ENCODE results near the gene CD81. TPM values are rescaled to one million over a fixed set of nuclear protein-coding genes. Genes with fewer than 3 reads are reported as not detected.

CD81 gene
- total and polyA plus RNA-seq, 4 donors, result 412 to 708 (median 642) TPM

- 0 to 1% methylated on average over 49 to 55 of the region's 55 CpGs for WGBS, 2 donors
- H3K9ac ChIP-seq (ENCODE audit: insufficient read depth in 1 of 2, low read length in 2 of 2), result peak overlapping the region; percentile 90 to 94
- peaks cover 10 to 49% (median 19%) of the 10 kb centered on the region in 4 donors for H3K36me3 ChIP-seq (ENCODE audit: control insufficient read depth in 4 of 4, insufficient read depth in 4 of 4, low read length in 4 of 4)
- TF ChIP-seq CTCF (IDR thresholded peaks at IDR 0.05; ENCODE audit: control extremely low read depth, extremely low read depth), result no peak
- peak; percentile 0 for ATAC-seq (ENCODE audit: insufficient read depth, low FRiP score)
- no peak for DNase-seq
- peak overlapping the region; percentile 96 for H3K4me3 ChIP-seq
- H3K4me1 ChIP-seq (ENCODE audit: control insufficient read depth in 5 of 5, insufficient read depth in 5 of 5, low read length in 5 of 5), result peaks cover 3 to 28% (median 11%) of the 10 kb centered on the region in 5 donors
- no peaks in the 10 kb centered on the region for H3K27me3 ChIP-seq (ENCODE audit: control insufficient read depth in 3 of 3, insufficient read depth in 3 of 3, low read length in 2 of 3)
- H3K27ac ChIP-seq (ENCODE audit: low read depth in 1 of 2, low read length in 1 of 2), result peak overlapping the region; percentile 66 to 92
- no peaks in the 10 kb centered on the region for H3K9me3 ChIP-seq (ENCODE audit: control insufficient read depth in 4 of 4, insufficient read depth in 3 of 4, low read length in 3 of 4)
Measured at GRCh38 chr11:2400762-2401435, 23.8 kb downstream of the CD81 start.

GRCh38 chr11:2401436-2401984 is 24.4 kb downstream of the CD81 start:
- ATAC-seq (ENCODE audit: insufficient read depth, low FRiP score), result no peak
- H3K4me1 ChIP-seq (ENCODE audit: control insufficient read depth in 5 of 5, insufficient read depth in 5 of 5, low read length in 5 of 5), result peaks cover 3 to 28% (median 11%) of the 10 kb centered on the region in 5 donors

GRCh38 chr11:2402106-2402505 is 25.0 kb downstream of the CD81 start:
- ATAC-seq (ENCODE audit: insufficient read depth, low FRiP score), result no peak
- Histone ChIP-seq H3K4me3 (no peak overlapping the region), H3K9ac (ENCODE audit: insufficient read depth in 1 of 2, low read length in 2 of 2) (no peak overlapping the region)

More at GRCh38 chr11:2401436-2401984, 24.4 kb downstream of the CD81 start:
- Histone ChIP-seq H3K27me3 (ENCODE audit: control insufficient read depth in 3 of 3, insufficient read depth in 3 of 3, low read length in 2 of 3) (no peaks in the 10 kb centered on the region), H3K36me3 (ENCODE audit: control insufficient read depth in 4 of 4, insufficient read depth in 4 of 4, low read length in 4 of 4) (peaks cover 4 to 43% (median 19%) of the 10 kb centered on the region in 4 donors), H3K4me3 (peak overlapping the region; percentile 96), H3K27ac (ENCODE audit: low read depth in 1 of 2, low read length in 1 of 2) (peak overlapping the region in 1 of 2 donors; percentile 92), H3K9me3 (ENCODE audit: control insufficient read depth in 4 of 4, insufficient read depth in 3 of 4, low read length in 3 of 4) (no peaks in the 10 kb centered on the region), H3K9ac (ENCODE audit: insufficient read depth in 1 of 2, low read length in 2 of 2) (peak overlapping the region; percentile 90 to 94)
- 40 to 48% methylated on average over 12 of the region's 12 CpGs for WGBS, 2 donors
- TF ChIP-seq CTCF (IDR thresholded peaks at IDR 0.05; ENCODE audit: control extremely low read depth, extremely low read depth), result no peak
- DNase-seq, result no peak

More at GRCh38 chr11:2402106-2402505, 25.0 kb downstream of the CD81 start:
- no peak for TF ChIP-seq CTCF (IDR thresholded peaks at IDR 0.05; ENCODE audit: control extremely low read depth, extremely low read depth)
- Histone ChIP-seq H3K36me3 (ENCODE audit: control insufficient read depth in 4 of 4, insufficient read depth in 4 of 4, low read length in 4 of 4) (peaks cover 0 to 37% (median 16%) of the 10 kb centered on the region in 4 donors), H3K27me3 (ENCODE audit: control insufficient read depth in 3 of 3, insufficient read depth in 3 of 3, low read length in 2 of 3) (no peaks in the 10 kb centered on the region), H3K27ac (ENCODE audit: low read depth in 1 of 2, low read length in 1 of 2) (no peak overlapping the region), H3K4me1 (ENCODE audit: control insufficient read depth in 5 of 5, insufficient read depth in 5 of 5, low read length in 5 of 5) (peaks cover 3 to 28% (median 11%) of the 10 kb centered on the region in 5 donors), H3K9me3 (ENCODE audit: control insufficient read depth in 4 of 4, insufficient read depth in 3 of 4, low read length in 3 of 4) (no peaks in the 10 kb centered on the region)
- 91% methylated on average over 13 of the region's 13 CpGs for WGBS, 2 donors
- DNase-seq, result no peak

All from lung (tissue), 12 donors.